Measurements from ENCODE around the gene ST7.

DNA sequence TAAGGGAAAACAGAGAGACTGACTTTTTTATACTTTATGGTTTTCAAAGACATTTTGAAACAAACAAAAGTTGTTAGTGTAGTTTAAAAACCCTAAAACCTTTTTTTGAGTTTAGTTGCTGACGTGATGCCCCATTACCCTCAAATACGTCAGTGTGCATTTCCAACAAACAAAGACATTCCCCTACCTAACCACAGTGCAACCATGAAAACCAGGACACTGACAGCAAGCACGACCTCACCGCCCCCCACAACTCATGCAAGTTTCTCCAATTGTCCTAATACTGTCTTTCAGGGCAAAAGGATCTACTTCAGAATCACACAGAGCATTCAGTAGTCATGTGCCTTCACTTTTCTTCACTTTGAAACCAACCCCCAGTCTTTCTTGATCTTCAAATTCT is 294.5 kb downstream of the ST7 start:
- no peak for TF ChIP-seq CTCF (IDR thresholded peaks at IDR 0.05; ENCODE audit: control extremely low read depth in 1 of 3, insufficient read depth in 1 of 3, low read depth in 1 of 3, low read length in 3 of 3)
- no peak for TF ChIP-seq YY1 (IDR thresholded peaks at IDR 0.05; ENCODE audit: low read depth, low read length)
- no peak for TF ChIP-seq POLR2A (IDR thresholded peaks at IDR 0.05; ENCODE audit: control extremely low read depth in 1 of 2, low read depth in 2 of 2, low read length in 2 of 2)
- no peak for TF ChIP-seq POLR2AphosphoS5 (IDR thresholded peaks at IDR 0.05; ENCODE audit: low read depth, low read length)
- TF ChIP-seq BACH1 (IDR thresholded peaks at IDR 0.05; ENCODE audit: low read length) = no peak
- no peak for TF ChIP-seq EZH2 (IDR thresholded peaks at IDR 0.05; ENCODE audit: low read depth, low read length, severe bottlenecking)
- no peak for TF ChIP-seq CREB1 (IDR thresholded peaks at IDR 0.05)
- TF ChIP-seq TBP (IDR thresholded peaks at IDR 0.05; ENCODE audit: low read depth, low read length) = no peak
- no peak for TF ChIP-seq SIN3A (conservative IDR thresholded peaks at IDR 0.05 in 1 of 2, IDR thresholded peaks at IDR 0.05 in 1 of 2; ENCODE audit: low read depth in 1 of 2, low read length in 2 of 2)
- no peak for TF ChIP-seq PHF8 (conservative IDR thresholded peaks at IDR 0.05; ENCODE audit: low read depth, low read length)
- TF ChIP-seq MAX (IDR thresholded peaks at IDR 0.05) = no peak

All from H1 (cell line).